Measurements from ENCODE around the gene PRKCQ. TPM values are rescaled to one million over a fixed set of nuclear protein-coding genes. Genes with fewer than 3 reads are reported as not detected.

The PRKCQ gene
- total RNA-seq, 4 donors from 2014 or later = 0.21 to 0.30 TPM; not detected in 2

- Histone ChIP-seq H3K4me1 (peaks cover 0 to 25% (median 8%) of the 10 kb centered on the region in 4 donors), H3K27me3 (no peaks in the 10 kb centered on the region), H3K4me3 (no peak overlapping the region), H3K36me3 (peaks cover 0 to 6% (median 0%) of the 10 kb centered on the region in 3 donors), H3K9me3 (peaks cover 0 to 31% (median 3%) of the 10 kb centered on the region in 4 donors), H3K27ac (no peak overlapping the region)
- 76 to 83% methylated on average over 4 to 6 of the region's 6 CpGs for WGBS, 2 donors
- TF ChIP-seq EP300 (IDR thresholded peaks at IDR 0.05) = peak in 1 of 2 donors; percentile 23
- TF ChIP-seq CTCF (IDR thresholded peaks at IDR 0.05) = no peak
- TF ChIP-seq POLR2A (IDR thresholded peaks at IDR 0.05) = no peak
- DNase-seq (ENCODE audit: low spot score in 2 of 2) = no peak
Measured at GRCh38 chr10:6386346-6386745, 193.7 kb downstream of the PRKCQ start.

- H3K27me3 ChIP-seq = no peaks in the 10 kb centered on the region
- H3K4me3 ChIP-seq = no peak overlapping the region
- H3K4me1 ChIP-seq = peaks cover 0 to 25% (median 8%) of the 10 kb centered on the region in 4 donors
- DNase-seq (ENCODE audit: low spot score in 2 of 2) = no peak
- no peak overlapping the region for H3K27ac ChIP-seq
- no peak for TF ChIP-seq CTCF (IDR thresholded peaks at IDR 0.05)
- no peak for TF ChIP-seq EP300 (IDR thresholded peaks at IDR 0.05)
- H3K9me3 ChIP-seq = peaks cover 0 to 29% (median 3%) of the 10 kb centered on the region in 4 donors
- 79 to 91% methylated on average over 3 of the region's 3 CpGs for WGBS, 2 donors
- no peaks in the 10 kb centered on the region for H3K36me3 ChIP-seq
Measured at GRCh38 chr10:6385665-6386064, 194.4 kb downstream of the PRKCQ start.

- Histone ChIP-seq H3K27me3 (no peaks in the 10 kb centered on the region), H3K27ac (no peak overlapping the region), H3K36me3 (no peaks in the 10 kb centered on the region), H3K4me1 (peaks cover 0 to 25% (median 8%) of the 10 kb centered on the region in 4 donors), H3K4me3 (no peak overlapping the region), H3K9me3 (peaks cover 0 to 29% (median 1%) of the 10 kb centered on the region in 4 donors)
- TF ChIP-seq POLR2A (IDR thresholded peaks at IDR 0.05) (no peak), CTCF (IDR thresholded peaks at IDR 0.05) (no peak), EP300 (IDR thresholded peaks at IDR 0.05) (no peak)
- DNase-seq (ENCODE audit: low spot score in 2 of 2) = no peak
- WGBS, 2 donors = 85 to 97% methylated on average over 3 of the region's 3 CpGs
Measured at GRCh38 chr10:6384847-6385246, 195.2 kb downstream of the PRKCQ start.

GRCh38 chr10:6384031-6384430 lies 196.0 kb downstream of the PRKCQ start:
- no peaks in the 10 kb centered on the region for H3K36me3 ChIP-seq
- H3K4me3 ChIP-seq = no peak overlapping the region
- H3K9me3 ChIP-seq = peaks cover 0 to 26% (median 0%) of the 10 kb centered on the region in 4 donors
- H3K27me3 ChIP-seq = no peaks in the 10 kb centered on the region
- H3K27ac ChIP-seq = no peak overlapping the region
- no peak for DNase-seq (ENCODE audit: low spot score in 2 of 2)
- WGBS, 2 donors = 90 to 92% methylated on average over 7 of the region's 7 CpGs
- peaks cover 0 to 25% (median 8%) of the 10 kb centered on the region in 4 donors for H3K4me1 ChIP-seq
- TF ChIP-seq POLR2A (IDR thresholded peaks at IDR 0.05) (no peak), CTCF (IDR thresholded peaks at IDR 0.05) (no peak), EP300 (IDR thresholded peaks at IDR 0.05) (no peak)

- no peak for DNase-seq (ENCODE audit: low spot score in 2 of 2)
Measured at GRCh38 chr10:6383096-6383812, 196.8 kb downstream of the PRKCQ start.

More at GRCh38 chr10:6383096-6383812, 196.8 kb downstream of the PRKCQ start:
- Histone ChIP-seq H3K4me1 (peaks cover 0 to 25% (median 8%) of the 10 kb centered on the region in 4 donors), H3K9me3 (peaks cover 0 to 18% (median 0%) of the 10 kb centered on the region in 4 donors), H3K27ac (peak overlapping the region in 3 of 4 donors; percentile 24 to 56 (median 25)), H3K27me3 (no peaks in the 10 kb centered on the region), H3K4me3 (no peak overlapping the region), H3K36me3 (no peaks in the 10 kb centered on the region)
- WGBS, 2 donors = 65 to 73% methylated on average over 8 of the region's 8 CpGs
- TF ChIP-seq EP300 (IDR thresholded peaks at IDR 0.05) (no peak), CTCF (IDR thresholded peaks at IDR 0.05) (no peak), POLR2A (IDR thresholded peaks at IDR 0.05) (no peak)

Data from tibial nerve (tissue), 4 donors.